ENCODE measurements around the gene SYT14.
"Not testable (repeated sequence)": the region's sequence is repeated elsewhere in the genome, so short reads cannot be mapped to it uniquely, and the experiment has no call there.

The SYT14 gene

DNA sequence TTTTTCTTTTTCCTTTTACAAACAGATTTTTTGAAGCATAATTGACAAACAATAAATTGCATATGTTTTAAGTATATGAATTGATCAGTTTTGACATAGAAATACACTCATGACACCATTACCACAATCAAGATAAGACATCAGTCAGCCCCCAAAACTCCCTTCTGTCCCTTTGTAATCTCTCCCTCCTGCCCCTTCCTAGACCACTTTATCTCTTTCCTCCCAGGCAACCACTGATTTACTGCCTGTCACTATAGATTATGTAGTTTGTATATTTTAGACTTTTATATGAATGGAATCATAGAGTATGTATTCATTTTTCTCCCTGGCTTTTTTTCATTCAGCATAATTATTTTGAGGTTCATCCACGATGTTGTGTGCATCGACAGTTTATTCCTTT is 6.9 kb upstream of the SYT14 start:
- Histone ChIP-seq H3K36me3 (no peaks in the 10 kb centered on the region), H3K4me2 (no peak overlapping the region), H3K4me1 (no peaks in the 10 kb centered on the region), H3K9me3 (no peaks in the 10 kb centered on the region), H3K27me3 (no peaks in the 10 kb centered on the region), H3K27ac (no peak overlapping the region), H3K4me3 (no peak overlapping the region), H3K9ac (no peak overlapping the region), H4K20me1 (no peaks in the 10 kb centered on the region)
- TF ChIP-seq Cebpa-rat (IDR thresholded peaks at IDR 0.05) = no peak

DNA sequence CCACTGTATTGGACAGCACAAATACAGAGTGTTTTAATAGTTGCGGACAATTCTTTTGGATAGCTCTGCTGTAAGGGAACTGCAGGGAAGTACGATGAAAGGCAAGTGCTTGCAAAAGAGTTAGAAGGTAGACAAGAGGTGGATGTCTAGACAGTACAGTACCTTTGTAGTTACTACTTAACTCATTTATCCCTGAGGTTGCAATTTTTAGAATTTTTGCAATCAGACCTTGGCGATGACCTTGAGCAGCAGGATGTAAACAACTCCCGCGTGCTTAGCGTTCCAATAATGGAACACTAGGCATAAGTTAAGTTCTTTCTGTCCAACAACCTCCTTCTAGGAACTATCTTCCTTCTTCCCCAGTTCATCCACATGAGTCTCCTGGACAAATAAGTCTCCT is 1.9 kb upstream of the SYT14 start:
- Histone ChIP-seq H3K4me3 (no peak overlapping the region), H3K27me3 (no peaks in the 10 kb centered on the region), H3K4me1 (no peaks in the 10 kb centered on the region), H3K27ac (no peak overlapping the region), H3K36me3 (no peaks in the 10 kb centered on the region), H3K9ac (no peak overlapping the region), H4K20me1 (no peaks in the 10 kb centered on the region), H3K4me2 (no peak overlapping the region), H3K9me3 (0 out of 2 replicates have a peak, but pooled peaks cover 5% of the 10 kb centered on the region)
- TF ChIP-seq Cebpa-rat (IDR thresholded peaks at IDR 0.05) = no peak

DNA sequence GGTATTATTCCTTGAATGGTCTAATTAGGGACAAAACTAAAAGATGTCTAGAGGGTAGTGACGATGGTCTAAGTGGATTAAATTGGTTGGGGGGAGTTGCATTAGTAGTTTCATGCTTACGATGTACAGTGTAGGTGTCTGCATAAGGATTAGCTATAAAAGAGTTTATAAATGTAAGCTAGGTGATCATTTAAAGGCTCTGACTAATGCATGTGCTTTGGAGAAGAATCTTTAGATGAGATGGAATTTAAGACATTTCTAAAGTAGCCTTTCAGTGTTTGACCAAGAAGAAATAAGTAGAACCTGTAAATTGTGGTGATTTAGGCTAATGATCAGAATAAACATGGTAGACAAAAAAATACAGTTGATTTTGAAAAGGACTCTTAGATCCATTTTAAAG is 7.4 kb downstream of the SYT14 start:
- H3K27ac ChIP-seq = no peak overlapping the region
- no peaks in the 10 kb centered on the region for H3K36me3 ChIP-seq
- no peak overlapping the region for H3K4me3 ChIP-seq
- H3K4me2 ChIP-seq = no peak overlapping the region
- H3K9me3 ChIP-seq = no peaks in the 10 kb centered on the region
- no peak overlapping the region for H3K9ac ChIP-seq
- TF ChIP-seq Cebpa-rat (IDR thresholded peaks at IDR 0.05) = no peak
- no peaks in the 10 kb centered on the region for H3K4me1 ChIP-seq
- H4K20me1 ChIP-seq = no peaks in the 10 kb centered on the region
- no peaks in the 10 kb centered on the region for H3K27me3 ChIP-seq

DNA sequence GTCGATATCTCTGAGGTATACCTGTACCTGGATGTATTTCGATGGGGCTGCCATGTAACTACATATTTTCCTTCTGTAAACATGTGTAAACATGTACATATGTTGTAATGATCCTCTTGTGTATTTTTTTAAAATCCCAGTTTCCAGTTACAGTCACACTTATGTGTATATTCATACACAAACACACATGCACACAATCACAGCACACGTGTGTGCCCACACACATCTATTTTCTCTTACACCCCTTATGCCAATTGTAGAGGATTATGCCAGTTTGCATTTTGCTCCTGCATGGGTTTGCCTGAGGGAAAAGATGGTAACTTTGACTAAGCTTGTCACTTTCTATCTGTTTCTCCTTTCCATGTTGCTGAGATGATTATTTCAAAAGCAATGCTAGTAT is 10.1 kb downstream of the SYT14 start:
- no peaks in the 10 kb centered on the region for H3K27me3 ChIP-seq
- no peaks in the 10 kb centered on the region for H3K4me1 ChIP-seq
- no peaks in the 10 kb centered on the region for H3K9me3 ChIP-seq
- no peak for TF ChIP-seq Cebpa-rat (IDR thresholded peaks at IDR 0.05)
- no peak overlapping the region for H3K9ac ChIP-seq
- no peak overlapping the region for H3K4me3 ChIP-seq
- no peak overlapping the region for H3K4me2 ChIP-seq
- H4K20me1 ChIP-seq = no peaks in the 10 kb centered on the region
- no peak overlapping the region for H3K27ac ChIP-seq
- no peaks in the 10 kb centered on the region for H3K36me3 ChIP-seq

DNA sequence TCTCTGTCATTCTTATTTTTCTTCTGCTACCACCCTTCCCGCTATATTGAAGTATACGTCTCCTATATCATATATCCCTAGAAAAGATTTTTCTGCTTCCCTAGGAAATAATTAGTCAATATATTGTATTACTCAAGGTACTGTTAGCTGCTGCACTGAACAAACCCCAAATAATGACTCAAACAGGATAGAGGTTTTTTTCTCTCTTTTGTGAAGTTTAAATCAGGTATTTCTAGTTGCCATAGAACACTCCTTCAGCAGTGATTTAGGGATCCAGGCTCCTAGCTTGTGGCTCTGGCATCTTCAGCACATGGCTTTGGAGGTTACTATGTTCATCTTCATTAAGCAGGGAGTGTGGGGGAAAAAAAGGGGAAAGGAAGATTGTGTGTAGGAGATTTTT is 18.1 kb downstream of the SYT14 start:
- Histone ChIP-seq H3K9ac (no peak overlapping the region), H3K27me3 (no peaks in the 10 kb centered on the region), H3K9me3 (no peaks in the 10 kb centered on the region), H3K4me3 (no peak overlapping the region), H3K4me1 (no peaks in the 10 kb centered on the region), H3K4me2 (no peak overlapping the region), H4K20me1 (no peaks in the 10 kb centered on the region), H3K27ac (no peak overlapping the region), H3K36me3 (no peaks in the 10 kb centered on the region)
- TF ChIP-seq Cebpa-rat (IDR thresholded peaks at IDR 0.05) = no peak

DNA sequence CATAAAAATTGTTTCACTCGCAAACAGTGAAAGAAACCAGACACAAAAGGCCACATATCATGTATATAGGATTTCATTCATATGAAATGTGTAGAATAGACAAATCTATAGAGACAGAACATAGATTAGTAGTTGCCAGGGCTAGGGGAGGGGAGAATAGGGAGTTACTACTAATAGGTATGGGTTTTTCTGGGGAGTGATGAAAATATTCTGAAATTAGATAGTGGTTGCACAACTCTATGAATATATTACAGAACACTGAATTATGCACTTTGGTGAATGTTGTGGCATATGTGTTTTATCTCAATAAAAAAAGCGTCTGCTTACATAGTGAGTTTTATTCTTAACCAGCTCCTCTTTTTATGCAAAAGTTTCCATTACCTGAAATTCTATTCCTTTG is 21.6 kb downstream of the SYT14 start:
- Histone ChIP-seq H3K9me3 (no peaks in the 10 kb centered on the region), H3K27me3 (no peaks in the 10 kb centered on the region), H4K20me1 (no peaks in the 10 kb centered on the region), H3K27ac (no peak overlapping the region), H3K4me2 (no peak overlapping the region), H3K4me3 (no peak overlapping the region), H3K9ac (no peak overlapping the region), H3K36me3 (no peaks in the 10 kb centered on the region), H3K4me1 (no peaks in the 10 kb centered on the region)
- no peak for TF ChIP-seq Cebpa-rat (IDR thresholded peaks at IDR 0.05)

DNA sequence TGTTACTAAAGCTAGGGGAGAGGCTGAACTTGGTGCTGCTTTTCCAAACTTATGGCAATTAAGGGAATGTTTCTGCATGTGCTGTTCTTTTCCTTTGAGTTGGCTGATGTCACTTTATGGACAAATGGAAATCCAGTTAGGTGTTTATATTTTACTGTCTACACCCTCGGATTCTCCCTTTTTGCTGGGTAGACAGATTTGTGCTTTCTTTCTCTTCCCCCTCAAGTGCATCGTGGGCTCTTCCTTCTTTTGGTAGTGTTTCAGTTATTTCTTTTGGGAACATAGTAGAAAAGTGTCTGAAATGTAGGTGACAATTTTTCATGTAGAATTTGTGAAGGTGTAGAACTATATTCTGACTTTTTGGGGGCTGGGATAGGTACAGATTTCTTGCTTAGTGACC is 22.9 kb downstream of the SYT14 start:
- Histone ChIP-seq H3K27me3 (no peaks in the 10 kb centered on the region), H3K27ac (no peak overlapping the region), H3K9me3 (no peaks in the 10 kb centered on the region), H4K20me1 (no peaks in the 10 kb centered on the region), H3K4me3 (no peak overlapping the region), H3K36me3 (no peaks in the 10 kb centered on the region), H3K4me2 (no peak overlapping the region), H3K9ac (no peak overlapping the region), H3K4me1 (no peaks in the 10 kb centered on the region)
- TF ChIP-seq Cebpa-rat (IDR thresholded peaks at IDR 0.05) = no peak

DNA sequence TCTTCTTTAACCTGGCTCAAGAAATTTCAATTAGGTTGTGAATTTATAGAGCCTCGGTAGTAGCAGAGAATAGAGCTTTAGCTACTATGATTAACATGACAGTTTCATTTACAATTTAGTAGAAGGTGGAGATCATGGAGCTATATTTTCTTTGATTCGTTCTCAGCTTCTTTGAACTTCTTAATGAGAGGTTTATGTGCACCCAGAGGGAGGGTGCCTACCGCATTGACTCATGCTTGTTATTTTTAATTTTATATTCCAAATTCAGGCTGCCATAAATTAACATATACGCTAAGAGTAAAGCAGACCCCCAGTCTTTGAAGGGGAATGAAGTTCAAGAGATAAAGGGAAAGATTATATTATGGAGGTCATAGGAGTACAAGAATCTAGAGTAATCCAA is 24.4 kb downstream of the SYT14 start:
- Histone ChIP-seq H3K9ac (no peak overlapping the region), H3K27ac (no peak overlapping the region), H3K36me3 (no peaks in the 10 kb centered on the region), H3K4me3 (no peak overlapping the region), H3K27me3 (no peaks in the 10 kb centered on the region), H4K20me1 (no peaks in the 10 kb centered on the region), H3K4me1 (no peaks in the 10 kb centered on the region), H3K9me3 (no peaks in the 10 kb centered on the region), H3K4me2 (no peak overlapping the region)
- no peak for TF ChIP-seq Cebpa-rat (IDR thresholded peaks at IDR 0.05)

DNA sequence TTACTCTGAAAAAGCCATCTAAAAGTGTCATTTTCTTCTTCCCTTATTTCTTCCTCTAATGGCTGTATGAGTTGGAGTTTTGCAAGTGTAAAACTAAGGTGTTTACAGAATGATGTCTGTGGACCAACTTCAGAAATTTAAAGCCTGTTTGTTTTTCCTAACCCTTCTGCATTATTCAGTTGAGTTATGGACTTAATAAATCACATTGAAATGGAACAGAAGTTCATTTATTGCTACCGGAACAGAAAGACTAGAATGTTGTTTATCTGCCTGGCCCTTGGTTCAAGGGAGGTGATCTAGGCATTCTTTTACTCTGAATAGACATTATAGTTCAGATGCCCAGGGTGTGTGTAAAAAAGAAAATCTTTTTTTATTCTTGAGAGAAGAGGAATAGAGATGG is 24.8 kb downstream of the SYT14 start:
- Histone ChIP-seq H3K27me3 (no peaks in the 10 kb centered on the region), H4K20me1 (no peaks in the 10 kb centered on the region), H3K4me2 (no peak overlapping the region), H3K4me1 (no peaks in the 10 kb centered on the region), H3K4me3 (no peak overlapping the region), H3K27ac (no peak overlapping the region), H3K9ac (no peak overlapping the region), H3K9me3 (no peaks in the 10 kb centered on the region), H3K36me3 (no peaks in the 10 kb centered on the region)
- TF ChIP-seq Cebpa-rat (IDR thresholded peaks at IDR 0.05) = no peak

DNA sequence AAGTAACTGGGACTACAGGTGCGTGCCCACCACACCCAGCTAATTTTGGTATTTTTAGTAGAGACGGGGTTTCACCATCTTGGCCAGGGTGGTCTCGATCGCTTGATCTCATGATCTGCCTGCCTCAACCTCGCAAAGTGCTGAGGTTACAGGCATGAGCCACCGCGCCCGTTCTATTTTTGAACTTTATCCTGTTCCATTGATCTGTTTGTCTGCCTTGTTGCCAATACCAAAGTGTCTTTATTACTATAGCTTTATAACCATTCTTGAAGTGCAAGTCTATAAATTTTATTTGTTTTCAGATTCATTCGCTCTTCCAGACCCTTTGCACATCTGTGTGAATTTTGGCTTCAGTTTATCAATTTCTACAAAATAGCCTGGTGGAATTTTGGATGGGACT is 28.0 kb downstream of the SYT14 start:
- H3K36me3 ChIP-seq = no peaks in the 10 kb centered on the region
- no peaks in the 10 kb centered on the region for H4K20me1 ChIP-seq
- no peak overlapping the region for H3K9ac ChIP-seq
- no peak overlapping the region for H3K27ac ChIP-seq
- H3K4me1 ChIP-seq = no peaks in the 10 kb centered on the region
- H3K4me3 ChIP-seq = no peak overlapping the region
- H3K27me3 ChIP-seq = no peaks in the 10 kb centered on the region
- H3K4me2 ChIP-seq = no peak overlapping the region
- no peaks in the 10 kb centered on the region for H3K9me3 ChIP-seq
- no peak for TF ChIP-seq Cebpa-rat (IDR thresholded peaks at IDR 0.05)

DNA sequence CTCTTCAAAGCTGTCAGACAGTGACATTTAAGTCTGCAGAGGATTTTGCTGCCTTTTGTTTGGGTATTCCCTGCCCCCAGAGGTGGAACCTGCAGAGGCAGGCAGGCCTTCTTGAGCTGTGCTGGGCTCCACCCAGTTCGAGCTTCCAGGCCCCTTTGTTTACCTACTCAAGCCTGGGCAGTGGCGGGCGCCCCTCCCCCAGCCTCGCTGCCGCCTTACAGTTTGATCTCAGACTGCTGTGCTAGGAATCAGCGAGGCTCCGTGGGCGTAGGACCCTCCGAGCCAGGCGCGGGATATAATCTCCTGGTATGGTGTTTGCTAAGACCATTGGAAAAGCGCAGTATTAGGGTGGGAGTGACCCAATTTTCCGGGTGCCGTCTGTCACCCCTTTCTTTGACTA is 40.7 kb downstream of the SYT14 start:
- not testable (repeated sequence) for H3K36me3 ChIP-seq, H4K20me1 ChIP-seq, H3K27me3 ChIP-seq, H3K4me3 ChIP-seq, H3K9ac ChIP-seq, H3K4me2 ChIP-seq, H3K27ac ChIP-seq, H3K4me1 ChIP-seq, H3K9me3 ChIP-seq

Measured in BLaER1 (cell line).